Spleen (tissue), 11 donors: ENCODE measurements around the gene GPR78. TPM values are rescaled to one million over a fixed set of nuclear protein-coding genes. Genes with fewer than 3 reads are reported as not detected.

ENCODE experiments used
- DNase-seq: peaks from one replicate; pipeline ENCODE4 v3.0.0-alpha.2; 2020
- H3K27ac ChIP-seq, 8 donors: fragments of 200-600 bp; sonication (generic) in 7 of 8; 1 replicate in 4 of 8; 2 replicates in 4 of 8; pipeline versions ENCODE4 v1.5.0 to v1.8.0; 2016 to 2021; ENCODE audit warnings: inconsistent platforms in 4 of 8, mild to moderate bottlenecking in 4 of 8, moderate library complexity in 1 of 8
- H3K27me3 ChIP-seq, 7 donors: fragments of 200-600 bp; sonication (generic) in 6 of 7; replicated peaks in 1 of 7; 1 replicate in 4 of 7; 2 replicates in 3 of 7; pipeline versions ENCODE4 v1.5.0 to v1.8.0; 2016 to 2021; ENCODE audit warnings: inconsistent platforms in 3 of 7, mild to moderate bottlenecking in 1 of 7
- H3K36me3 ChIP-seq, 6 donors: fragments of 200-600 bp; sonication (generic) in 5 of 6; 1 replicate in 4 of 6; 2 replicates in 2 of 6; pipeline versions ENCODE4 v1.5.0 to v1.8.0; 2016 to 2021; ENCODE audit warnings: inconsistent platforms in 2 of 6
- H3K4me1 ChIP-seq, 6 donors: fragments of 200-600 bp; sonication (generic) in 5 of 6; 1 replicate in 3 of 6; 2 replicates in 3 of 6; pipeline versions ENCODE4 v1.5.0 to v1.8.0; 2016 to 2021; ENCODE audit warnings: inconsistent platforms in 3 of 6
- H3K4me3 ChIP-seq, 8 donors: fragments of 200-600 bp; sonication (generic) in 7 of 8; 1 replicate in 4 of 8; 2 replicates in 4 of 8; pipeline versions ENCODE4 v1.5.0 to v1.8.0; 2016 to 2021; ENCODE audit warnings: inconsistent platforms in 4 of 8, mild to moderate bottlenecking in 4 of 8, moderate library complexity in 2 of 8
- H3K9me3 ChIP-seq, 8 donors: fragments of 200-600 bp; sonication (generic) in 7 of 8; 1 replicate in 4 of 8; 2 replicates in 4 of 8; pipeline versions ENCODE4 v1.5.0 to v1.8.0; 2016 to 2021; ENCODE audit warnings: inconsistent platforms in 4 of 8
- CTCF ChIP-seq, 11 experiments: fragments of 200-600 bp in 7 of 11; fragments of 450-650 bp in 4 of 11; sonication (generic) in 4 of 11; IDR thresholded peaks in 8 of 11; conservative IDR thresholded peaks in 3 of 11; 1 replicate in 7 of 11; 2 replicates in 4 of 11; pipeline versions ENCODE4 v1.4.0 to v1.8.0; 2016 to 2021; ENCODE audit warnings: antibody characterized with exemption in 11 of 11, inconsistent platforms in 4 of 11, mild to moderate bottlenecking in 1 of 11
- POLR2A ChIP-seq, 3 donors: fragments of 450-650 bp; IDR thresholded peaks; one replicate each; pipeline ENCODE4 v1.5.1; 2017; ENCODE audit warnings: antibody characterized with exemption in 3 of 3, mild to moderate bottlenecking in 1 of 3
- POLR2AphosphoS5 ChIP-seq, 3 donors: sonication (generic); formaldehyde crosslinking; IDR thresholded peaks; one replicate each; pipeline ENCODE4 v1.5.1; 2017; ENCODE audit warnings: antibody characterized with exemption in 3 of 3
- WGBS, 5 donors: extraction: QIAGEN DNeasy Blood & Tissue Kit in 3 of 5; methylation state at CpG; one replicate each; pipeline versions ENCODE4 v1.1.5 to v1.1.7; 2013 to 2018; 5-methylcytosine and 5-hydroxymethylcytosine counted together
- intact Hi-C: fragments of 100-400 bp; cut with DNase I; formaldehyde crosslinking; loops from one replicate; pipeline ENCODE4 v1.15.0; 2023; ENCODE audit warnings: low total_unique reads
- polyA plus RNA-seq, 3 donors: library from polyadenylated mRNA; stranded (reverse); fragments of 200-250 nt; gene quantifications; one replicate each; pipeline ENCODE4 v1.2.1, GENCODE V29; 2013
- total RNA-seq, 7 donors: library from RNA; depleted of rRNA in 3 of 7; stranded (reverse); fragments of >200 nt in 3 of 7; fragmentation: NEBNext Ultra II Directional in 4 of 7; extraction: Animal tissue kit (Norgen Biotek cat#: 25700) in 4 of 7; gene quantifications; one replicate each; pipeline versions ENCODE4 v1.1.0 to v1.2.1, GENCODE V29; 2016 to 2021
- donor health status: healthy with polysubstance abuse.
- donor health status: DM: no; HTN: no; CAD: no; lungs with moderate emphysema.
- donor health status: DM: no; HTN: no; CAD: no.
- donor health status: Bipolar disorder and iron deficiency.
- donor health status: healthy.
- donor health status: DM: no; HTN: no; CAD: no.
- donor health status: DM: yes; HTN: yes; CAD: no.

The GPR78 gene
- total and polyA plus RNA-seq, 10 donors: 0.07 to 1.5 (median 0.12) TPM; not detected in 5

- TF ChIP-seq POLR2AphosphoS5 (IDR thresholded peaks at IDR 0.05): no peak
- no peak for TF ChIP-seq CTCF (IDR thresholded peaks at IDR 0.05 in 8 of 11, conservative IDR thresholded peaks at IDR 0.05 in 3 of 11)
- TF ChIP-seq POLR2A (IDR thresholded peaks at IDR 0.05): no peak
- WGBS, 5 donors: 59 to 73% (median 70%) methylated on average over 9 to 11 of the region's 11 CpGs
- H3K4me3 ChIP-seq: no peak overlapping the region
- H3K9me3 ChIP-seq: peaks cover 0 to 9% (median 0%) of the 10 kb centered on the region in 8 donors
- intact Hi-C loops: no loop called here
- peak; percentile 48 for DNase-seq
- no peak overlapping the region for H3K27ac ChIP-seq
- peaks cover 0 to 19% (median 0%) of the 10 kb centered on the region in 7 donors for H3K27me3 ChIP-seq
- H3K4me1 ChIP-seq: no peaks in the 10 kb centered on the region
- no peaks in the 10 kb centered on the region for H3K36me3 ChIP-seq
Measured at GRCh38 chr4:8549352-8549931, 30.8 kb upstream of the GPR78 start.

DNA sequence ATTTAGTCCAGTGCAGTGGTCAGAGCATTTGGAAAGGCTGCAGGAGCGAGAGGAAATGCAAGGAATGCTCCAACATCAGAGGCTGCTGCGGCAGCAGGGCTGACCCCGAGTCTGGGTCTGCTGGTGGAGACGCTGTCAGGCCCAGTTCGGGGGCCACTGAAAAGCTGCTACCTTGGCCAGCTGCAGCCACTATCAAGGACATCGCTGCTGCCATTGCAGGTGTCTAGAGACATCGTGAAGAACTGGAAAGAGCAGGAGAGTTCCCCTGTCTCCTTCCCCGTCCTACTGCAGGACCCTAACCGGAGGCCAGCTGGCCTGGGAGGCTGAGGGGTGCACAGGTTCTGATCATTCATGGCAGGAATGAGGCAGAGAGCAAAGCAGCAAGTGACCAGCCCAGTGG is 29.5 kb upstream of the GPR78 start:
- Histone ChIP-seq H3K27me3 (peaks cover 0 to 9% (median 0%) of the 10 kb centered on the region in 7 donors), H3K9me3 (peaks cover 0 to 9% (median 0%) of the 10 kb centered on the region in 8 donors), H3K27ac (no peak overlapping the region), H3K4me1 (no peaks in the 10 kb centered on the region), H3K4me3 (no peak overlapping the region), H3K36me3 (no peaks in the 10 kb centered on the region)
- no peak for TF ChIP-seq POLR2AphosphoS5 (IDR thresholded peaks at IDR 0.05)
- no peak for TF ChIP-seq POLR2A (IDR thresholded peaks at IDR 0.05)
- no peak for TF ChIP-seq CTCF (IDR thresholded peaks at IDR 0.05 in 8 of 11, conservative IDR thresholded peaks at IDR 0.05 in 3 of 11)
- DNase-seq: peak; percentile 48
- intact Hi-C loops: no loop called here
- 78 to 88% (median 83%) methylated on average over 9 of the region's 9 CpGs for WGBS, 5 donors

DNA sequence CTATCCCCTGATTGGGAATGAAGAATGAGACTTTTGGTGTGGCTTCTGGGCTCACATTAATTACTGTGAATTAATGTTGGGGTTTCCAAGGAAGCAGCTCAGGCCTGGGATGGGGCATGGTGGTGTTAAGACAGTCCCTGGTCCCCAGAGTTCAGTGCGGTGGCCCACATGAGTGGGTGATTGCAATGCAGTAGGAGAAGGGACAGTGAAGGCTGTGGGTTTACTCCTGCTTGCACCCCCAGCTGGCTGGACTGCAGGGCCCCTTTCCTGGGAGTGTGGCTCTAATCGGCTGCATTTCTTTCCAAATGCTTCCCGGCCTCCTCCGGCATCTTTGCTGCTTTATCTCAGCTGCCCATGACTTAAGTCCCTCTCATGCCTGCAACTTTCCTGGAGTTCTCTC is 28.2 kb upstream of the GPR78 start:
- 79 to 97% (median 91%) methylated on average over 3 to 4 of the region's 4 CpGs for WGBS, 5 donors
- Histone ChIP-seq H3K9me3 (peaks cover 0 to 9% (median 0%) of the 10 kb centered on the region in 8 donors), H3K27me3 (peaks cover 0 to under 1% (median 0%) of the 10 kb centered on the region in 7 donors), H3K36me3 (no peaks in the 10 kb centered on the region), H3K4me1 (no peaks in the 10 kb centered on the region), H3K4me3 (no peak overlapping the region), H3K27ac (no peak overlapping the region)
- TF ChIP-seq POLR2A (IDR thresholded peaks at IDR 0.05) (no peak), CTCF (IDR thresholded peaks at IDR 0.05 in 8 of 11, conservative IDR thresholded peaks at IDR 0.05 in 3 of 11) (no peak), POLR2AphosphoS5 (IDR thresholded peaks at IDR 0.05) (no peak)
- peak; percentile 56 for DNase-seq
- intact Hi-C loops: no loop called here

- Histone ChIP-seq H3K27ac (no peak overlapping the region), H3K36me3 (no peaks in the 10 kb centered on the region), H3K9me3 (peaks cover 0 to 9% (median 0%) of the 10 kb centered on the region in 8 donors), H3K4me3 (no peak overlapping the region), H3K27me3 (peaks cover 0 to 3% (median 0%) of the 10 kb centered on the region in 7 donors), H3K4me1 (no peaks in the 10 kb centered on the region)
- WGBS, 5 donors: 67 to 87% (median 79%) methylated on average over 4 to 8 of the region's 8 CpGs
- DNase-seq: peak; percentile 29
- intact Hi-C loops: no loop called here
- TF ChIP-seq POLR2AphosphoS5 (IDR thresholded peaks at IDR 0.05) (no peak), POLR2A (IDR thresholded peaks at IDR 0.05) (no peak)
Measured at GRCh38 chr4:8552581-8553205, 27.5 kb upstream of the GPR78 start.
